Ovary (tissue), 9 donors: ENCODE data around the gene RABGAP1L. TPM values are rescaled to one million over a fixed set of nuclear protein-coding genes. Genes with fewer than 3 reads are reported as not detected.

ENCODE experiments used
- DNase-seq, 5 donors: peaks; one replicate each; pipeline ENCODE4 v3.0.0-alpha.2; 2019 to 2020
- H3K27ac ChIP-seq, 2 donors: fragments of 200-600 bp; one replicate each; pipeline versions ENCODE4 v1.5.1 to v1.8.0; 2019 to 2022
- H3K27me3 ChIP-seq: fragments of 200-600 bp; one replicate; pipeline ENCODE4 v1.8.0; 2022
- H3K36me3 ChIP-seq: fragments of 200-600 bp; sonication (generic); one replicate; pipeline ENCODE4 v1.5.1; 2019
- H3K4me1 ChIP-seq: one replicate; pipeline ENCODE4 v1.8.1; 2013; ENCODE audit warnings: mild to moderate bottlenecking, moderate library complexity; ENCODE audit not compliant: insufficient read depth
- H3K4me3 ChIP-seq: fragments of 200-600 bp; sonication (generic); one replicate; pipeline ENCODE4 v1.5.1; 2017
- H3K9me3 ChIP-seq, 2 donors: fragments of 200-600 bp in 1 of 2; sonication (generic) in 1 of 2; one replicate each; pipeline versions ENCODE4 v1.5.1 to v1.8.1; 2013 to 2019; ENCODE audit warnings: mild to moderate bottlenecking in 1 of 2, moderate library complexity in 1 of 2
- EP300 ChIP-seq: sonication (generic); formaldehyde crosslinking; IDR thresholded peaks from one replicate; pipeline ENCODE4 v1.6.1; 2017; ENCODE audit warnings: antibody characterized with exemption
- POLR2A ChIP-seq: fragments of 450-650 bp; IDR thresholded peaks from one replicate; pipeline ENCODE4 v1.6.1; 2017; ENCODE audit warnings: antibody characterized with exemption, mild to moderate bottlenecking, moderate library complexity
- WGBS, 3 donors: extraction: QIAGEN DNeasy Blood & Tissue Kit in 1 of 3; methylation state at CpG; one replicate each; pipeline versions ENCODE4 v1.1.5 to v1.1.7; 2013 to 2017; 5-methylcytosine and 5-hydroxymethylcytosine counted together
- intact Hi-C, 4 donors: fragments of 100-400 bp; cut with DNase I; formaldehyde crosslinking; loops; one replicate each; pipeline versions ENCODE4 v1.11.0 to v1.15.1; 2022 to 2023
- polyA plus RNA-seq, 2 donors: library from polyadenylated mRNA; stranded (reverse); fragments of 200-250 nt in 1 of 2; fragments of 350-450 nt in 1 of 2; fragmentation: Illumina TruSeq in 1 of 2; extraction: RNeasy Lipid Tissue Mini Kit (QIAGEN cat#74804) in 1 of 2; gene quantifications; one replicate each; pipeline ENCODE4 v1.2.3, GENCODE V29; 2013 to 2014
- total RNA-seq, 7 donors: library from RNA; depleted of rRNA in 2 of 7; stranded (reverse); fragments of >200 nt in 2 of 7; fragmentation: NEBNext Ultra II Directional in 3 of 7; extraction: Animal tissue kit (Norgen Biotek cat#: 25700) in 3 of 7; gene quantifications; one replicate each; pipeline versions ENCODE4 v1.1.0 to v1.2.4, GENCODE V29; 2016 to 2023
- TF ChIP-seq, protein P1 (sequence below), 3 donors: fragments of 450-650 bp in 2 of 3; fragments of 200-600 bp in 1 of 3; IDR thresholded peaks; one replicate each; pipeline versions ENCODE4 v1.5.1 to v1.8.0; 2016 to 2022; ENCODE audit warnings: antibody characterized with exemption in 3 of 3, mild to moderate bottlenecking in 1 of 3
- donor health status: DM: no; HTN: no; CAD: no; lungs with moderate emphysema.
- donor health status: DM: no; HTN: no; CAD: no.
- donor health status: Bipolar disorder and iron deficiency.
- donor health status: DM: yes; HTN: yes; CAD: no.
- donor health status: DM: no; HTN: no; CAD: no.
- donor health status: DM: yes; HTN: yes; CAD: no.

Gene RABGAP1L
- total and polyA plus RNA-seq, 9 donors = 17.1 to 56.5 (median 43.6) TPM

DNA sequence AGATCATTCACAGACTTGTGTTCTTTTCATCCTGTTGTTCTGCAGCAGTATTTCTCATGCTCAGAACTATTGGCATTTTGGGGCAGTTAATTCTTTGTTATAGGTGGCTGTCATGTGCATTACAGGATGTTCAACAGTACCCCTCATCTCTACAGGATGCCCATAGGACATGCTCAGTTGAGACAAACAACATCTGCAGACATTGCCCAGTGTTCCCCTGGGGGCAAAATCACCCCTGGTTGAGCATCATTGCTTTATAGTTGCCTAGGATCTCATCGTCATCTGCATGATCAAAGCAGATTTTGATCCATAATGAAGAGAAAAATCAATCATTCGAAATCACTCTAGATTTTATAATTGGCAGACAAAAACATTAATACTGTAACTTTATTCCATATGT lies 617.9 kb downstream of the RABGAP1L start:
- DNase-seq = no peak
- no peaks in the 10 kb centered on the region for H3K9me3 ChIP-seq
- TF ChIP-seq, protein P1, sequence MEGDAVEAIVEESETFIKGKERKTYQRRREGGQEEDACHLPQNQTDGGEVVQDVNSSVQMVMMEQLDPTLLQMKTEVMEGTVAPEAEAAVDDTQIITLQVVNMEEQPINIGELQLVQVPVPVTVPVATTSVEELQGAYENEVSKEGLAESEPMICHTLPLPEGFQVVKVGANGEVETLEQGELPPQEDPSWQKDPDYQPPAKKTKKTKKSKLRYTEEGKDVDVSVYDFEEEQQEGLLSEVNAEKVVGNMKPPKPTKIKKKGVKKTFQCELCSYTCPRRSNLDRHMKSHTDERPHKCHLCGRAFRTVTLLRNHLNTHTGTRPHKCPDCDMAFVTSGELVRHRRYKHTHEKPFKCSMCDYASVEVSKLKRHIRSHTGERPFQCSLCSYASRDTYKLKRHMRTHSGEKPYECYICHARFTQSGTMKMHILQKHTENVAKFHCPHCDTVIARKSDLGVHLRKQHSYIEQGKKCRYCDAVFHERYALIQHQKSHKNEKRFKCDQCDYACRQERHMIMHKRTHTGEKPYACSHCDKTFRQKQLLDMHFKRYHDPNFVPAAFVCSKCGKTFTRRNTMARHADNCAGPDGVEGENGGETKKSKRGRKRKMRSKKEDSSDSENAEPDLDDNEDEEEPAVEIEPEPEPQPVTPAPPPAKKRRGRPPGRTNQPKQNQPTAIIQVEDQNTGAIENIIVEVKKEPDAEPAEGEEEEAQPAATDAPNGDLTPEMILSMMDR (IDR thresholded peaks at IDR 0.05) = no peak
- TF ChIP-seq POLR2A (no peak), EP300 (no peak)
- 97 to 100% (median 98%) methylated on average over 2 of the region's 2 CpGs for WGBS, 3 donors
- intact Hi-C loops = loop anchor here in 2 of 4 donors (10.0 kb wide), 1 partner anchor 208 kb away; no protein-coding TSS in a partner anchor
- no peak overlapping the region for H3K27ac ChIP-seq
- no peaks in the 10 kb centered on the region for H3K4me1 ChIP-seq
- no peaks in the 10 kb centered on the region for H3K27me3 ChIP-seq
- H3K4me3 ChIP-seq = no peak overlapping the region
- H3K36me3 ChIP-seq = no peaks in the 10 kb centered on the region

DNA sequence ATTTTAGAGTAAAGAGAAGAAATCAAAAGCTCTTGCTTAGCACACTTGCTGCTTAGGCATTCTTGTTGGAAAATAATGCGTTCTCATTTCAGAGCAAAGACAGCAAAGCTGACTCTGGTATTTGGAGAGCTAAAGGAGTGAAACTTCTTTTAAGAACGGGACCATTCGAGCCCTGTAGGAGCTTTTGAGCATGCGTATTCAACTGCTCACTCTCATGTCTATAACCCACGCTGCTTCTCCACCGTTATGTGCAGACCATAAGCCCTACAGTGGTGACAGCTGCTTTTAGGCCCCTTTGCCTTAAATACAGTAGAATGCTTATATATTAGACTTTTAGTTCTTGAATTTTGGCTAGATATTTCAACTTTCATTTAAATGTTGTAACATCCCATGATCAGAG lies 626.2 kb downstream of the RABGAP1L start:
- H3K27me3 ChIP-seq = no peaks in the 10 kb centered on the region
- DNase-seq = no peak
- TF ChIP-seq POLR2A = no peak
- TF ChIP-seq EP300 = no peak
- TF ChIP-seq, protein P1 (IDR thresholded peaks at IDR 0.05) = no peak
- WGBS, 3 donors = 85 to 96% (median 86%) methylated on average over 6 of the region's 6 CpGs
- no peaks in the 10 kb centered on the region for H3K4me1 ChIP-seq
- intact Hi-C loops = no loop called here
- no peak overlapping the region for H3K27ac ChIP-seq
- no peaks in the 10 kb centered on the region for H3K9me3 ChIP-seq
- no peak overlapping the region for H3K4me3 ChIP-seq
- no peaks in the 10 kb centered on the region for H3K36me3 ChIP-seq

DNA sequence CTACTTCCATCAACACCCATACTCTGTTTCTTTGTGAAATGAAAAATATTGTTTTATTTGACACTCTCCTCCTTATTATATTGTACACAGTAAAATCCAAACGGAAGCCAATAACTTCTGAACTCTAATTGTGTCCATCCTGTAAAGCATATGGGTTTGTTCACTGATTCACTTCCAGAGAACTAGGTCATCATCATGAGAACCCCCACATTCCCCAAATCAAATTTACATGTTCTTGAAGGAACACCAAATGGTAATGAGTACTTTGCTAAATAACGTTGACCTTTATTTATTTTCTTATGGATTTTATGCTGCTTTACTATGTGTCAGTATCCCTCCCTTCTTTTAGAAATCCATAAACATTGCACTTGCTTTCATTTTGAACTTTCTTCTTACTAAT lies 627.0 kb downstream of the RABGAP1L start:
- H3K9me3 ChIP-seq = no peaks in the 10 kb centered on the region
- 33 to 47% (median 44%) methylated on average over 2 of the region's 2 CpGs for whole genome bisulfite sequencing, 3 donors
- H3K4me1 ChIP-seq = no peaks in the 10 kb centered on the region
- H3K27me3 ChIP-seq = no peaks in the 10 kb centered on the region
- H3K27ac ChIP-seq = no peak overlapping the region
- no peaks in the 10 kb centered on the region for H3K36me3 ChIP-seq
- no peak for DNase-seq
- intact Hi-C loops = no loop called here
- TF ChIP-seq, protein P1 (IDR thresholded peaks at IDR 0.05) = no peak
- TF ChIP-seq EP300 (no peak), POLR2A (no peak)
- no peak overlapping the region for H3K4me3 ChIP-seq

DNA sequence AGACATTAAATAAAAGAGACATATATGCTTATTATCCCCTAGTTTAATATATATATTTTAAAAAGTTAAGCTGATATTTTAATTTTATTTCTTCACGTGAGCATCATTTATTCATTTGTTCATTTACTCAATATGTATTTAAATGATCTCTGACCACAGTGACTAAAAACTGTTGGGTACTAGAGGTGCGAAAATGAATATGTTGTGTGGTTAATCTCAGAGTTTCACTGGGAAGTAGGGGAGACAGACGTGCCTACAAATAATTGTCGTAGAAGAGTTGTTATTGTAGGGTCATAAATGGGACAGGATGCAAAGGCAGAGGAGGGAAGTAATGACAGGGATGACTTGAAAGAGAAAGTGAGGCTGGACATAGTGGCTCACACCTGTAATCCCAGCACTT lies 627.4 kb downstream of the RABGAP1L start:
- no peak for TF ChIP-seq POLR2A
- TF ChIP-seq, protein P1 (IDR thresholded peaks at IDR 0.05) = no peak
- no peak for TF ChIP-seq EP300
- H3K27me3 ChIP-seq = no peaks in the 10 kb centered on the region
- no peak overlapping the region for H3K4me3 ChIP-seq
- H3K9me3 ChIP-seq = no peaks in the 10 kb centered on the region
- 92 to 94% (median 93%) methylated on average over 4 of the region's 4 CpGs for whole genome bisulfite sequencing, 3 donors
- H3K4me1 ChIP-seq = no peaks in the 10 kb centered on the region
- H3K36me3 ChIP-seq = no peaks in the 10 kb centered on the region
- intact Hi-C loops = no loop called here
- no peak for DNase-seq
- no peak overlapping the region for H3K27ac ChIP-seq
